Measurements from ENCODE around the gene EHF.
"Not testable (repeated sequence)": the region's sequence is repeated elsewhere in the genome, so short reads cannot be mapped to it uniquely, and the experiment has no call there.

Gene EHF

GRCh38 chr11:34585304-34585734 lies 35.6 kb upstream of the EHF start:
- TF ChIP-seq, protein P1, sequence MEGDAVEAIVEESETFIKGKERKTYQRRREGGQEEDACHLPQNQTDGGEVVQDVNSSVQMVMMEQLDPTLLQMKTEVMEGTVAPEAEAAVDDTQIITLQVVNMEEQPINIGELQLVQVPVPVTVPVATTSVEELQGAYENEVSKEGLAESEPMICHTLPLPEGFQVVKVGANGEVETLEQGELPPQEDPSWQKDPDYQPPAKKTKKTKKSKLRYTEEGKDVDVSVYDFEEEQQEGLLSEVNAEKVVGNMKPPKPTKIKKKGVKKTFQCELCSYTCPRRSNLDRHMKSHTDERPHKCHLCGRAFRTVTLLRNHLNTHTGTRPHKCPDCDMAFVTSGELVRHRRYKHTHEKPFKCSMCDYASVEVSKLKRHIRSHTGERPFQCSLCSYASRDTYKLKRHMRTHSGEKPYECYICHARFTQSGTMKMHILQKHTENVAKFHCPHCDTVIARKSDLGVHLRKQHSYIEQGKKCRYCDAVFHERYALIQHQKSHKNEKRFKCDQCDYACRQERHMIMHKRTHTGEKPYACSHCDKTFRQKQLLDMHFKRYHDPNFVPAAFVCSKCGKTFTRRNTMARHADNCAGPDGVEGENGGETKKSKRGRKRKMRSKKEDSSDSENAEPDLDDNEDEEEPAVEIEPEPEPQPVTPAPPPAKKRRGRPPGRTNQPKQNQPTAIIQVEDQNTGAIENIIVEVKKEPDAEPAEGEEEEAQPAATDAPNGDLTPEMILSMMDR (IDR thresholded peaks at IDR 0.05; ENCODE audit: insufficient read depth, low read depth, low read length, missing control alignments) = no peak

GRCh38 chr11:34585735-34586487 lies 35.0 kb upstream of the EHF start:
- H3K4me3 ChIP-seq (ENCODE audit: low read depth, low read length) = no peak overlapping the region
- DNase-seq (ENCODE audit: low read depth) = peak; percentile 41
- TF ChIP-seq, protein P1 (IDR thresholded peaks at IDR 0.05; ENCODE audit: insufficient read depth, low read depth, low read length, missing control alignments) = peak; percentile 52

More at GRCh38 chr11:34585304-34585734, 35.6 kb upstream of the EHF start:
- H3K4me3 ChIP-seq (ENCODE audit: low read depth, low read length) = no peak overlapping the region
- DNase-seq (ENCODE audit: low read depth) = no peak

DNA sequence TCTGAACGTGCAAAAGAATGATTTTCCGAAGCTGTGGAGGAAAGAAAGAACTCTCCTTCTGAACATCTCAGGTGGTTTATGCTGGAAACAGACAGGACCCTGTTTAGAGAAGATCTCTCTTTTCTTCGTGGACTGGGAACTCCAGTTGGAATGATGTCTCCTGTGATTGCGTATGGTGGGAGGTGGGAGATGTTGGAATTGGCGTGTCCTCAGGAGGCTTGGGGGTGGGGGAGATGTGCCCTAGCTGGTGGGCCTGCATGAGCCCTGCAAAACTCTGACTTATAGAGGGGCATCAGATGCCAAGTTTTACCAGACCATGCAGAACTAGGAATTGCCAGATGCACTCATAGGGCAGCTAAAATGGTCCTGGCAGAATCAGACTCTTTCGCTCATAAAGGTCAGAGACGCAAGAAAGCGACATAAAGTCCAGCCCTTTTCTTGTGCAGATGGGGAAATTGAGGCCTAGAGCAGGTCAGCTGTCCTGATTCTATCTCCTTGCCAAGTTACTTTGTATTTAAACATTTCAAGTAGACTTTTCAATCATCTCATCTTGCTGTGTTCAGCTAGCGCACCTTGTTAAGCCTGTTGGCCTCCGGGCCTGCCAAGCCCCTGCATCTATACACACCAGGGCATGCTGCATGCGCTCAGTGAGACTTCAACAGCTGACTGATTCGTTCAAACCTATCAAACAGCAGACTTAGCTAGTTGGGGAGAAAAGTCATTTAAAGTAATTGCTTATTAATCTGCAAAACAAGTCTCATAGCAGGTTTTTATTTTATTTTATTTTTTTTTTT lies 34.2 kb upstream of the EHF start:
- DNase-seq (ENCODE audit: low read depth) = no peak
- TF ChIP-seq, protein P1 (IDR thresholded peaks at IDR 0.05; ENCODE audit: insufficient read depth, low read depth, low read length, missing control alignments) = no peak
- no peak overlapping the region for H3K4me3 ChIP-seq (ENCODE audit: low read depth, low read length)

- H3K4me3 ChIP-seq (ENCODE audit: low read depth, low read length) = no peak overlapping the region
- TF ChIP-seq, protein P1 (IDR thresholded peaks at IDR 0.05; ENCODE audit: insufficient read depth, low read depth, low read length, missing control alignments) = no peak
- DNase-seq (ENCODE audit: low read depth) = no peak
These were observed 33.6 kb upstream of the EHF start for GRCh38 chr11:34587282-34587677.

DNA sequence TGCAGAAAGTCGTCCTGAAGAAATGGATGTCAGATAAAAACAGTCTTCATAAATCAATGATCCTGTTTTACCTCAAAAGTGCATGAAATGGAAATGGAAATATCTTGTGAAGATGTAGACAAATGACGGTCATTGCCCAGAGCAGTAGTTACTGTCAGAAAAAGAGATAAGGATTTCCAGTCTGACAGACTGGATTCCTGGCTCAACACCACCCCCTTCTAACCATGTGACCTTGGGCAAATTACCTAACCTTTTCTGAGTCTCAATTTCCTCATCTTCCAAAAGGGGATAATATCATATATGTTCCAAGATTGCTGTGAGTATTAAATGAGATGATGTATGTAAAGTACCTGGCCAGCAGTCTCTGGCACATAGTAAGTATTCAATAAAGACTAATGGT lies 32.9 kb upstream of the EHF start:
- no peak for DNase-seq (ENCODE audit: low read depth)
- TF ChIP-seq, protein P1 (IDR thresholded peaks at IDR 0.05; ENCODE audit: insufficient read depth, low read depth, low read length, missing control alignments) = no peak
- H3K4me3 ChIP-seq (ENCODE audit: low read depth, low read length) = no peak overlapping the region

GRCh38 chr11:34588701-34589100 lies 32.2 kb upstream of the EHF start:
- TF ChIP-seq, protein P1 (IDR thresholded peaks at IDR 0.05; ENCODE audit: insufficient read depth, low read depth, low read length, missing control alignments) = no peak
- no peak for DNase-seq (ENCODE audit: low read depth)
- H3K4me3 ChIP-seq (ENCODE audit: low read depth, low read length) = no peak overlapping the region

- not testable (repeated sequence) for DNase-seq (ENCODE audit: low read depth); H3K4me3 ChIP-seq (ENCODE audit: low read depth, low read length)
These were observed 31.7 kb upstream of the EHF start for GRCh38 chr11:34589177-34589576.

All from GM12865 (cell line).